NCI-H1417 treated with DMSO at 0.1 percent for 48 hours (cell line): Measurements from ENCODE around the gene PRKAG2.
"Not testable (repeated sequence)": the region's sequence is repeated elsewhere in the genome, so short reads cannot be mapped to it uniquely, and the experiment has no call there.

Source experiments
- DNase-seq: peaks from one replicate; lab custom pipeline; 2025; lab: John Stamatoyannopoulos, UW

Gene PRKAG2

DNA sequence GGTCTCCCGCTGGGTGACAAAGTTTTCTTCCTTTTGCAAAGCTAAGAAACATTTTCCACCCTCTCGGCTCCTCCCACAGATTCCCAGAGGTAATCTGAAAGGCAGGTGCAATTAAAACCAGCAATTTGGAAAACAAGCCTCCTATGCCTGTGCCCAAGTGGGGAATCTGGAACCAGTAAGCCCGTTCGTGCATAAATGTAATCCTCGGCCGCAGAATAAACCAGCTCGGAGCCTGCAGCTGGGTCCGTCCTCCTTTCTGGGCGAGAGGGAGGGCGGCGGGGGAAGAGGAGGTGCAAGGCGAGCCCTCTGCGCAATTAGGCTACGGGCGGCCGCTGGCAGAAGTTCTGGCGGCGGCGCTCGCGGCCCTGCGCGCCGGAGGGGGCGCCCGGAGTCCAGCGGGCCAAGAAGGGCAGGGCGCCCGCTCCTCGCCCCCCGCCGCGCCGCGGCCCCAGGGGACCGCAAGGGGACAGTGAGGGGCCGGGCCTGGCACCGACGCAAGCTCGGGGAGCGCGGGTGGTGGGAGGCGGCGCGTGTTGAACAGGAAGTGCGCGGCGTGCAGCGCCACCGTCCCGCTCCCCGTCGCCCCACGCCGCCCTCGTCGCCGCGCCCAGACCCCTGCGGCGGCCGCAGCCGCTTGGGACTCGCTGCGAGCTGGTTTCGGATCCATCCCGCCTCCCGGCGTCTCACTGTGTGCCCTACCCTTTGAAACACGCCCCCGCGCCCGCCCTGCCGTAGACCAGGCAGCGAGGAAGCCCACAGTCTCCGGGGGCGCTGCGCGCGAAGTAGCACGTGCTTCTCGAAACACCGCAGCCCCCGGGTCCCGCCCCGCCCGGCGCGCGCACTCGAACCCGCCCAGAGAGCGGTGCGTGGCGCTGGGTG is at the start of gene PRKAG2:
Gene PRKAG2, minus strand, starts transcription at position 217 of the 879 bp plus-strand sequence. CDS start 495 bp downstream, outside the sequence.
- DNase-seq = no peak

GRCh38 chr7:151926336-151926712 is 49.4 kb upstream of the PRKAG2 start:
- DNase-seq = no peak

DNA sequence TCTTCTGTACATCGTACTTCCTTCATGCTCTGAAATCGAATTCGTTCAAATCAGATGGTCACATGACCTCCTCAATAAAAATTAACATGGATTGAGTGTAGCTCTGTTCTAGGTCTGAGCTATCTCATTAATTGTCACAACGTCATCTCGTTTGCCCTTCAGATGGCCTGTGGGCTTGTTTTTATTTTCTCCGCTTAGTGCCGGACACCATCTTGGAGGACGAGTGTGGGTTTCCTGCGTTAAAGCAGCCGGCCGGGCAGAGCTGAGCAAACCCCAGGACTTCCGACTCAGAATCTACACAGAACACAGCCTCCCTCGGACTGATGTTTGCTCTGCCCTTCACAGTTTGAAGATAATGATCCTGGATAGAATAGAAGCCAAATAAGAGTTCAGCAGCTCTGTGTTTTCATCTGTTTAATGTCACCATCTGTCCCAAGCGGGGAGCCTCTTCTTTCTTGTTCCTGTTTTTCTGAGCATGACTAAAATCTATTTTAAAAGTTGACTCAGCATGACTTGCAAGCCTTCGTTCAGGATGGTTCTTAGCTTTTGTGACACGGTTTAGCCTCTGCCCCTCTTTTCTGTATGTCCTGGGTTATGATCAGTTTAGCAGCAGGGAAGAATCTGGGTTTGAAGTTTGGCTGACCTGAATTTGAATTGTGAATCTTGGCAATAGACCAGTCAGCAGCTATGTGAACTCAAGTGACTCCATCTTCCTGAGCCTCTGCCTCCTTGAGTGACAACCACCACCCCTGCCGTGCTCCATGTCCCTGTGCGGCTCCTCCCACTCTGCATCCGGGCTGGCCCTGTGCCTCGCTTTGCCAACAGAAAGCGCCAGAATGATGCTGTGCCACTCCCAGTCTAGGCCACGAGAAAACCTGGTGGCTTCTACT is 48.8 kb upstream of the PRKAG2 start:
- peak; percentile 82 for DNase-seq

- DNase-seq = no peak
Measured at GRCh38 chr7:151924508-151924907, 47.6 kb upstream of the PRKAG2 start.

- no peak for DNase-seq
Measured at GRCh38 chr7:151924001-151924400, 47.1 kb upstream of the PRKAG2 start.

DNA sequence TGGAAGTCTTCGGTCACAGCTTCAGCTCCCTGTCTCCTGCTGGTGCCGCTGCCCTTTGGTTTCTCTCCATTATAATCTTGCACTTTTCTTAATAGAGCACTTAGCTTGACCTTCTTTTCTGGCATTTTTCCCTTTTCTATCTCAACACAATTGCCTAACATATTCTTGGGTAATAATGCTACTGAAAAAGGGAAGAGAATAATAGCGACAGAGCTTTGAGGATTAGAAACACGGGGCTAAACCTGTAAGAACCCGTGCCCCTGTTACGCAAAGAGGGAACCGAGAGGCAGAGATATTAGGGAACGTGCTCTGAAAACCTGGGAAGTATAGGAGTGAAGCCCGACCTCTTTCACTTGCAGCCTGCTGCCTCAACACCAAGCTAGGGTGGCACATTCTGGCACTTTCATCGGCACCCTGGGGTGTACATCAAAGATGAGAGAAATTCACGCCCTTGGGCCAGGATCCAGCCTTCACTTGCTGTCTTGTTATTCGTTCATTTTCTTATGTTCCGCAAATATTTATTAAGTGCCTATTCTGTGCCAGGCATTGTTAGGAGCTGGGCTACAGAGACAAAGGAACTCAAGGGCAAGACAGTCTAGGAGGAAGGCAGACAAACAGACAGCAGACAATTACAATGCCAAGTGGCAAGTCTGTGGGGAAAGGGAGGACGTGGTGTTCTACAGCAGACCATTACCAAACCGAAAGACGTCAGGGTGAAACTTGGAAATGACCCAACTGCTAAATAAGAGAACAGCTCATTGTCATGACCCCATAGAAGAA is 46.4 kb upstream of the PRKAG2 start:
- DNase-seq = no peak

DNA sequence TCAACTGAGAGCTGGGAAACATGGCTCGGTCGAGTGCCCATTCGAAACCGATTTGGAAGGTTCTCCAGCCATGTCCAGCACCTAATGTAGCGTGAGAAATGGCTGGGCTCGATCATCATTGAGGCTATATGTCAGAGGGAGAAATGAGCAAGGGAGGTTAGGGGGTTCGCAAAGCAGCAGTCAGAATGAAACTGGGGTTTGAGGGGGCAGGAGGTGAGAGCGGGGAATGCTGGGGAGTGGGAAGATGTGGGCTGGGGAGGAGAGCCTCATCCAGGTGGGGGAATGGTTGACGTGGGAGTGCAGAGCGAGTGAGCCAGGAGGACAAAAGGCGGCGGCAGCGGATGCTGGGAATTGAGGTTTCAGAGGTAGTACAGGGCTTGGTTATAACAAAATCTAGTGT is 44.5 kb upstream of the PRKAG2 start:
- DNase-seq = no peak

DNA sequence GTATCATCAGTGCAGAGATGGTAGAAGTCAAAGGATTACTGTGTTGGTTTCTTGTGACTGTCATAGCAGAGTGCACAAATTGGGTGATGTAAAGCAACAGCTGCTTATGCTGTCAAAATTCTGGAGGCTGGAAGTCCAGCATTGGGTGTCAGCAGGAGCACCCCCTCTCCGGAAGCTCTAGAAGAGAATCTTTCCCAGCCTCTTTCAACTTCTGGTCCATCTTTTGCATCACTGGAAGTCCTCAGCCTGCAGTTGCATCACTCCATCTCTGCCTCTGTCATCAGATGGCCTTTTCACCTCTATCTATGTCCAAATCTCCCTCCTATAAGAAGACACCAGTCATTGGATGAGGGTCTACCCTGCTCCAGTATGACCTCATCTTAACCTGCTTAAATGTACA is 43.6 kb upstream of the PRKAG2 start:
- no peak for DNase-seq

DNA sequence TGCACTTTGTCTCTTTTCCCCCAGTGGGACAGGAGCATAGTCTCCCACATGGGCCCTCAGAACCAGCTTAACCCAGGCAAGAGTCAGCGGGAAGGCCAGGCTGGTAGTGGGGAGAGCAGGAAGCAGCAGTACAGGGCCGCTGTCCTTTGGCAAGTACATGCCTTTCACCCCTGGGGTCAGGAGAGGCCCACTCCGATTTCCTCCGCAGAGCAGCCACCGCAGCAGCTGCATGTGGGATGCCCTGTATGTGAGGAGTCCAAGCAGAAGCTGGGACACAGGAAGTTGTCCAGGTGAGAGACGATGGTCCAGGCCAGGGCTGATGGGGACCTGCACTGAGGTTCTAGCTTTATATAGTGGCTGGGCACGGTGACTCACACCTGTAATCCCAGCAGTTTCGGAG is 42.7 kb upstream of the PRKAG2 start:
- DNase-seq = no peak

DNA sequence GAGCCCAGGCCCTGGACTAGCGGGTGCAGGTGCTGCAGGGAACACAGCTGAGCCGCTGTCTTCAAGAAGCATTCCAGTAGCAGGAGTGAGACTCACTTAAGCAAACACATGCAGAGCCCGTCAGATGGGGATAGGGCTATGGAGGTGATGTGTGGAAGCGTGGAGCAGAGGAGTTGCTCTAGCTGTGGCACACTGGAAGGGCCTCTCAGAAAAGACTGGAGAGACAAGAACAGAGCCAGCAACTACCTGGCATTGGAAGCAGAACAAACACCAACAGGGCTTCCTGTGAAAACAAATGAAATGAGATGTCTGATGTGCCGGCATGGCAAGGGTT is 41.6 kb upstream of the PRKAG2 start:
- no peak for DNase-seq

- no peak for DNase-seq
Measured at GRCh38 chr7:151917791-151918509, 41.0 kb upstream of the PRKAG2 start.

GRCh38 chr7:151914051-151914450 is 37.1 kb upstream of the PRKAG2 start:
- DNase-seq = no peak

DNA sequence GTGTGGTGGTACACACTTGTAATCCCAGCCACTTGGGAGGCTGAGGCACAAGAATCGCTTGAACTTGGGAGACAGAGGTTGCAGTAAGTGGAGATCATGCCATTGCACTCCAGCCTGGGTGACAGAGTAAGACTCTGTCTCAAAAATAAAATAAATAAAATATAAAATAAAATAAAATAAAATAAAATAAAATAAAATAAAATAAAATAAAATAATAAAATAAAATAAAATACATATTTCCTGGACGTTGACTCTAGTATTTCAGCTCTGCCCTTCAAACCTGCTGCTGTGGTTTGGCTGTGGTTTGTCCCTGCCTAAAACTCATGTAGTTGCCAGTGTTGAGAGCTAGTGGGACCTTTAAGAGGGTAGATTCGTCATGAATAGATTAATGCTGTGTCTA is 33.7 kb upstream of the PRKAG2 start:
- not testable (repeated sequence) for DNase-seq

DNA sequence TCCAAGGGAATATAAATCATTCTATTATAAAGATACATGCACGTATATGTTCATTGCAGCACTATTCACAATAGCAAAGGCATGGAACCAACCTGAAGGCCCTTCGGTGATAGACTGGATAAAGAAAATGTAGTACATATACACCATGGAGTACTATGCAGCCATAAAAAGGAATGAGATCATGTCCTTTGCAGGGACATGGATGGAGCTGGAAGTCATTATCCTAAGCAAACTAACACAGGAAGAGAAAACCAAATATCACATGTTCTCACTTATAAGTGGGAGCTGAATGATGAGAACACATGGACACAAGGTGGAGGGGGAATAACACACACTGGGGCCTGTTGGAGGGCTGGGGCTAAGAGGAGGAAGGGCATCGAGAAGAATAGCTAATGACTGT is 30.2 kb upstream of the PRKAG2 start:
- DNase-seq = not testable (repeated sequence)

GRCh38 chr7:151905766-151906165 is 28.9 kb upstream of the PRKAG2 start:
- no peak for DNase-seq

DNA sequence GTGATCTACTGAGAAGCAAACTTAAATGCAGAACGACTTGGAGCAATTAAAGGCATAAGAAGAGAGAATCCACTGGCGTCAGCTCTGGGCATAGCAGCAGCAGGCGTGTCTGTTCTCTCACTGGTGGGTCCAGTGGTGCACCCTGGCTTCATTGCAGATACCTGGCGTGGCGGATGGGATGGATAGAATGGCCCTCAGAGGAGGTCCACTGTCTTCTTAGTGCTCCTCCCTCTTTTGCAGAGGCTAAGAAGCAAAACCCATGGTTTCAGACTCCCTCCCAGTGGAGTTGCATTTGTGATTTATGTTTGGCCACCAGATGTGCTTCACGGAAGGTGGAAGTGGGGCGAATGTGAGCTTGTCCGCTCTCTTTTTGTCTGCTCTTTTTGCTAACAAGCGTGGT is 28.4 kb upstream of the PRKAG2 start:
- no peak for DNase-seq

DNA sequence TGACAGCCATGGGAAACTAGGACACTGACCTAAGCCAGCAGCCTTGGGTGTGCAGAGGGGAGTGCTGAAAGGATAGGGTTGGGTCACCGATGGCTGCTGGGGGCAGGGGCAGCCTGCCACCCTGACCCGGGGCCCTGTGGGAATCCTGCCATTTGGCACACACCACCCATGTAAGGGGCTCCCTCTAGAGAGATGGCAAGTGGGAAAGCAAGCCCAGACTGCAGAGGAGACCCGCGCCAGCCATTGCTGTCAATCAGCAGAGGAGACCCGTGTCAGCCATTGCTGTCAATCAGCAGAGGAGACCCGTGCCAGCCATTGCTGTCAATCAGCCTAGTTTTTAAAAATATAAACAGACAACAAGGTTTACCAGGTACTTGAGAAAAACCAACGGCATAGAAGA is 27.4 kb upstream of the PRKAG2 start:
- no peak for DNase-seq

- no peak for DNase-seq
Measured at GRCh38 chr7:151903249-151904032, 26.5 kb upstream of the PRKAG2 start.

- no peak for DNase-seq
Measured at GRCh38 chr7:151902311-151902710, 25.4 kb upstream of the PRKAG2 start.

DNA sequence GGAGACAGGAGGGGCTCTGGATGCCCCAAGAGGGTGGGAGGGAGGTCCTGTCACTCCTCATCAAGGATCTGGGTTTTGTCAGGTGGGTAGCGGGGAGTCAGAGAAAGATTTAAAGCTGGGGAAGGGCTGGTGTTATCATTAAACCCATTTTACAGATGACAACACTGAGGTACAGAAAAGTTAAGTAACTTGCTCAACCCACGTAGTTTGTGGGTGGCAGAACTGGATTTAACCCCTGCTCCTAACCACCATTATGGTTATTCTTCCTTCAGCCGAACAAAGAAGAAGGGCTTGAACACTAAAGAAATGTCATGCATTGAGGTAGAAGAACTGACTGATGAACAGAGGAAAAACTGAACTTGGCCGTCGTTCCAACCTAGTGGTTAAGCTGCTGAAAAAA is 24.9 kb upstream of the PRKAG2 start:
- DNase-seq = no peak
